Uterus (tissue), 2 donors: ENCODE data around the gene SARS2.
"Not testable (repeated sequence)": the region's sequence is repeated elsewhere in the genome, so short reads cannot be mapped to it uniquely, and the experiment has no call there.

Source experiments
- CTCF ChIP-seq, 4 experiments: fragments of 200-600 bp in 2 of 4; fragments of 450-650 bp in 2 of 4; sonication (generic) in 2 of 4; IDR thresholded peaks; one replicate each; pipeline ENCODE4 v1.5.1; 2016 to 2019; ENCODE audit warnings: antibody characterized with exemption in 4 of 4, mild to moderate bottlenecking in 2 of 4, moderate library complexity in 1 of 4
- POLR2A ChIP-seq, 2 donors: fragments of 450-650 bp; IDR thresholded peaks; one replicate each; pipeline ENCODE4 v1.6.1; 2016; ENCODE audit warnings: antibody characterized with exemption in 2 of 2, mild to moderate bottlenecking in 1 of 2, moderate library complexity in 1 of 2

GRCh38 chr19:38884691-38885090, 45.9 kb downstream of the SARS2 start:
- not testable (repeated sequence) for TF ChIP-seq CTCF, POLR2A (IDR thresholded peaks at IDR 0.05)
